WERI-Rb-1 (cell line): ENCODE measurements around the gene ANKRD44.

ENCODE experiments used
- DNase-seq: peaks from one replicate; pipeline ENCODE4 v3.0.0-alpha.2; 2020
- H3K27ac ChIP-seq: fragments of 250-450 bp; sonication (Bioruptor Pico); 2 replicates; pipeline ENCODE4 v1.5.1; 2020; ENCODE audit warnings: mild to moderate bottlenecking, moderate library complexity
- H3K27me3 ChIP-seq: fragments of 250-450 bp; sonication (Bioruptor Pico); 2 replicates; pipeline ENCODE4 v1.5.1; 2021; ENCODE audit warnings: mild to moderate bottlenecking, low read depth, moderate library complexity; ENCODE audit not compliant: insufficient read depth, severe bottlenecking
- H3K36me3 ChIP-seq: fragments of 250-450 bp; sonication (Bioruptor Pico); 2 replicates; pipeline ENCODE4 v1.5.1; 2020; ENCODE audit warnings: mild to moderate bottlenecking, moderate library complexity
- H3K4me3 ChIP-seq: 2 replicates; pipeline ENCODE4 v1.5.1; 2011; ENCODE audit warnings: low read depth, mild to moderate bottlenecking, control low read depth, low read length
- H3K9me3 ChIP-seq: fragments of 250-450 bp; sonication (Bioruptor Pico); 2 replicates; pipeline ENCODE4 v1.5.1; 2021; ENCODE audit warnings: mild to moderate bottlenecking, moderate library complexity; ENCODE audit not compliant: severe bottlenecking
- CTCF ChIP-seq: IDR thresholded peaks from 2 replicates; pipeline ENCODE4 v1.5.1; 2011; ENCODE audit warnings: low read depth, mild to moderate bottlenecking, control low read depth, inconsistent platforms, low read length

The ANKRD44 gene

DNA sequence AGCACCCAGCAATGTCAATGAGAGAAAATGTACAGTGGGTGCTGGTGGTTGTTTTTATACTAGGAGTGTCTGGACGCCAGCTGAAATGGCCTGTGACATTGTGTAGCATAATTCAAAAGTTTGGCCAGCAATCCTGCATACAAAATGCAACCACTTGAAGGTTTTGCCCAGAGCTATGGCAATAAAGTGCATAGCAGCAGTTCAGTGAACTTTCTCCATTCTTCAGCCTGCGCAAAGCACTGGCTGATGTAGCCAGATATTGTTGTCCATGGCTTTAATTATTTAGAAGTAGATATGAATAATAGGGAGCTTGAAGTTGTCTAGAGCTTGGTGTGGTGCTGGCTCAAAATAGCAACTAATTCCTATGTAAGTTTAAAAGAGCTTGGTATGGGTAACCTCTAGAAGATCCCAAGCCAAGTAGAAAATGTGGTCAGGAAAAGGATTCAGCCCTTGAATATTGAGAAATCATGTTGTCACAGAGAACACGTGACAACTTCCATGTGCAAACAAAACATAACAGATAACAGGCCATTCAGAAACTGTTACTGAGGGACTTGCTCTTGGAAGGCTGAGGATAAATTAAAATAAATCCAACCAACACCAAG, 350.7 kb downstream of the ANKRD44 start:
- Histone ChIP-seq H3K27me3 (no peaks in the 10 kb centered on the region), H3K9me3 (no peaks in the 10 kb centered on the region), H3K27ac (no peak overlapping the region), H3K4me3 (no peak overlapping the region), H3K36me3 (no peaks in the 10 kb centered on the region)
- TF ChIP-seq CTCF: no peak
- no peak for DNase-seq

DNA sequence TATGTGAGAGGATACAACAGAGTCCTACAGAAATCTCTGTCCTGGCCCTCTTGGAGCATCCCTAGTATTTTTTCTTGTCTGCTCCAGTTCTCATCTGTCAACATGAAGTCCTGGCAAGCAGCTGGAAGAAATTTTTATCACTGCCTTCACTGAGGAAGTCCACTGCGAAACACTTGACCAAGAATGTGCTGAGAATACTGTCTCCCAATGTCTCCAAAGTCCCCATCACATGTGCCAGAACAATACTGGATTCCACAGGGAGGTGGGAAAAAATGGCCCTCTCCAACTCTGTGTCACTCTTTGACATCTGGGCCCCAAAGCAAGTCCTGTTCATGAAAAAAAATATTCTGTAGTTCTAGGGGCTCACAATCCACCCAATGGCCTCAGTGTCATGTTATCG, 351.3 kb downstream of the ANKRD44 start:
- H3K9me3 ChIP-seq: no peaks in the 10 kb centered on the region
- no peak overlapping the region for H3K4me3 ChIP-seq
- H3K27ac ChIP-seq: no peak overlapping the region
- no peaks in the 10 kb centered on the region for H3K27me3 ChIP-seq
- DNase-seq: no peak
- H3K36me3 ChIP-seq: no peaks in the 10 kb centered on the region
- TF ChIP-seq CTCF: no peak

- Histone ChIP-seq H3K4me3 (no peak overlapping the region), H3K9me3 (no peaks in the 10 kb centered on the region), H3K36me3 (no peaks in the 10 kb centered on the region), H3K27ac (no peak overlapping the region), H3K27me3 (no peaks in the 10 kb centered on the region)
- DNase-seq: no peak
- TF ChIP-seq CTCF: no peak
These were observed 352.6 kb downstream of the ANKRD44 start for GRCh38 chr2:196957881-196958525.

GRCh38 chr2:196957442-196957841, 353.1 kb downstream of the ANKRD44 start:
- no peak overlapping the region for H3K4me3 ChIP-seq
- peak; percentile 18 for DNase-seq
- H3K27ac ChIP-seq: no peak overlapping the region
- no peak for TF ChIP-seq CTCF
- H3K36me3 ChIP-seq: no peaks in the 10 kb centered on the region
- H3K9me3 ChIP-seq: no peaks in the 10 kb centered on the region
- no peaks in the 10 kb centered on the region for H3K27me3 ChIP-seq

DNA sequence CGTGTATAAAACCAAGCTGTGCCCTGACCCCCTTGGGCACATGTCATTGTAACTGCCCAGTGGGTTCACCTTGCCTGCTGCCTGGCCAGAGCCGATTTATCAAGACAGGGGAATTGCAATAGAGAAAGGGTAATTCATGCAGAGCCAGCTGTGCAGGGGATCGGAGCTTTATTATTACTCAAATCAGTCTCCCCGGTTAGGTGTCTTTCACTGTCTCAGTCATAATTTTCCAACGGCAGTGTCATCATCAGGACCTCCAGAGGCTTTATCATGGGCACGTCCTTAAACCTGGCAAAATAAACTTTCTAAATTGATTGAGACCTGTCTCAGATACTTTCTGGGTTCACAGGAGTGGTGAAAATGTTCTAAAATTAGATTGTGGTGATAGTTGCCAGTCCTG, 354.5 kb downstream of the ANKRD44 start:
- H3K9me3 ChIP-seq: no peaks in the 10 kb centered on the region
- H3K4me3 ChIP-seq: no peak overlapping the region
- H3K36me3 ChIP-seq: no peaks in the 10 kb centered on the region
- no peak for DNase-seq
- TF ChIP-seq CTCF: no peak
- H3K27ac ChIP-seq: no peak overlapping the region
- H3K27me3 ChIP-seq: no peaks in the 10 kb centered on the region

GRCh38 chr2:196955036-196955435, 355.5 kb downstream of the ANKRD44 start:
- TF ChIP-seq CTCF: no peak
- Histone ChIP-seq H3K27me3 (no peaks in the 10 kb centered on the region), H3K27ac (no peak overlapping the region), H3K4me3 (no peak overlapping the region), H3K9me3 (no peaks in the 10 kb centered on the region), H3K36me3 (no peaks in the 10 kb centered on the region)
- DNase-seq: no peak
